Left ventricle myocardium inferior (tissue), 1 donor: ENCODE data around the gene ZNG1F. TPM values are rescaled to one million over a fixed set of nuclear protein-coding genes. Genes with fewer than 3 reads are reported as not detected.
"Not testable (repeated sequence)": the region's sequence is repeated elsewhere in the genome, so short reads cannot be mapped to it uniquely, and the experiment has no call there.

Experiments
- DNase-seq: peaks from one replicate; pipeline ENCODE4 v3.0.0-alpha.2; 2020
- H3K27ac ChIP-seq: fragments of 200-600 bp; replicated peaks from 2 replicates; pipeline ENCODE4 v1.8.0; 2021
- H3K27me3 ChIP-seq: fragments of 200-600 bp; 2 replicates; pipeline ENCODE4 v1.8.0; 2021; ENCODE audit warnings: low read depth
- H3K36me3 ChIP-seq: fragments of 200-600 bp; 2 replicates; pipeline ENCODE4 v1.8.0; 2021
- H3K4me1 ChIP-seq: fragments of 200-600 bp; 2 replicates; pipeline ENCODE4 v1.8.0; 2021
- H3K4me3 ChIP-seq: fragments of 200-600 bp; 2 replicates; pipeline ENCODE4 v1.8.0; 2021; ENCODE audit warnings: mild to moderate bottlenecking, moderate library complexity
- H3K9me3 ChIP-seq: fragments of 200-600 bp; replicated peaks from 2 replicates; pipeline ENCODE4 v1.8.0; 2021
- intact Hi-C: fragments of 100-400 bp; cut with micrococcal nuclease; formaldehyde crosslinking; loops from one replicate; pipeline ENCODE4 v1.11.0; 2022
- total RNA-seq: library from RNA; stranded (reverse); fragmentation: NEBNext Ultra II Directional; extraction: Animal tissue kit (Norgen Biotek cat#: 25700); gene quantifications from one replicate; pipeline ENCODE4 v1.2.1, GENCODE V29; 2021
- donor health status: DM: no; HTN: yes; CAD: no; lungs with severe emphysema.

Gene ZNG1F
- total RNA-seq, 1 donor from 2014 or later = 1.9 TPM

GRCh38 chr9:41150116-41150515 lies 39.0 kb downstream of the ZNG1F start:
- H3K27me3 ChIP-seq, H3K4me1 ChIP-seq, intact Hi-C loops, H3K27ac ChIP-seq, DNase-seq, H3K4me3 ChIP-seq, H3K9me3 ChIP-seq, H3K36me3 ChIP-seq: not testable (repeated sequence)

- H3K27me3 ChIP-seq, H3K9me3 ChIP-seq, intact Hi-C loops, DNase-seq, H3K4me3 ChIP-seq, H3K27ac ChIP-seq, H3K4me1 ChIP-seq, H3K36me3 ChIP-seq: not testable (repeated sequence)
These were observed 47.2 kb downstream of the ZNG1F start for GRCh38 chr9:41141878-41142277.

GRCh38 chr9:41128581-41128980 lies 60.5 kb downstream of the ZNG1F start, which contains the start of gene FOXD4L6:
Gene FOXD4L6, minus strand, starts transcription at chr9:41128681. Its CDS starts 298 bp downstream, at chr9:41128383.
- H3K27me3 ChIP-seq, intact Hi-C loops, DNase-seq, H3K4me1 ChIP-seq, H3K27ac ChIP-seq, H3K9me3 ChIP-seq, H3K4me3 ChIP-seq, H3K36me3 ChIP-seq: not testable (repeated sequence)

GRCh38 chr9:41126746-41127446 lies 62.2 kb downstream of the ZNG1F start:
- H3K27me3 ChIP-seq, H3K9me3 ChIP-seq, H3K4me1 ChIP-seq, H3K4me3 ChIP-seq, intact Hi-C loops, H3K27ac ChIP-seq, H3K36me3 ChIP-seq, DNase-seq: not testable (repeated sequence)

- H3K4me1 ChIP-seq, H3K9me3 ChIP-seq, H3K36me3 ChIP-seq, intact Hi-C loops, H3K27me3 ChIP-seq, DNase-seq, H3K27ac ChIP-seq, H3K4me3 ChIP-seq: not testable (repeated sequence)
These were observed 63.2 kb downstream of the ZNG1F start for GRCh38 chr9:41125936-41126335.

- H3K27me3 ChIP-seq = peaks cover 11% of the 10 kb centered on the region
- intact Hi-C loops, DNase-seq, H3K27ac ChIP-seq, H3K9me3 ChIP-seq, H3K4me1 ChIP-seq, H3K36me3 ChIP-seq, H3K4me3 ChIP-seq: not testable (repeated sequence)
These were observed 63.9 kb downstream of the ZNG1F start for GRCh38 chr9:41125109-41125658.

- H3K4me3 ChIP-seq, H3K27ac ChIP-seq, H3K36me3 ChIP-seq, H3K4me1 ChIP-seq, DNase-seq, H3K9me3 ChIP-seq, intact Hi-C loops: not testable (repeated sequence)
- peaks cover 12% of the 10 kb centered on the region for H3K27me3 ChIP-seq
These were observed 64.6 kb downstream of the ZNG1F start for GRCh38 chr9:41124250-41125108.

GRCh38 chr9:41123812-41124211 lies 65.3 kb downstream of the ZNG1F start:
- H3K27me3 ChIP-seq = peaks cover 17% of the 10 kb centered on the region
- H3K9me3 ChIP-seq, H3K36me3 ChIP-seq, H3K27ac ChIP-seq, intact Hi-C loops, H3K4me1 ChIP-seq, DNase-seq, H3K4me3 ChIP-seq: not testable (repeated sequence)

- DNase-seq, H3K27ac ChIP-seq, intact Hi-C loops, H3K4me3 ChIP-seq, H3K36me3 ChIP-seq, H3K9me3 ChIP-seq, H3K4me1 ChIP-seq: not testable (repeated sequence)
- H3K27me3 ChIP-seq = peaks cover 17% of the 10 kb centered on the region
These were observed 65.7 kb downstream of the ZNG1F start for GRCh38 chr9:41123396-41123795.

- DNase-seq, H3K4me3 ChIP-seq, H3K27ac ChIP-seq, H3K4me1 ChIP-seq, intact Hi-C loops, H3K36me3 ChIP-seq, H3K9me3 ChIP-seq: not testable (repeated sequence)
- peaks cover 11% of the 10 kb centered on the region for H3K27me3 ChIP-seq
These were observed 68.4 kb downstream of the ZNG1F start for GRCh38 chr9:41120696-41121095.

GRCh38 chr9:41119719-41120118 lies 69.4 kb downstream of the ZNG1F start:
- H3K4me3 ChIP-seq, H3K27ac ChIP-seq, H3K4me1 ChIP-seq, H3K9me3 ChIP-seq, H3K36me3 ChIP-seq, DNase-seq, intact Hi-C loops: not testable (repeated sequence)
- peaks cover 11% of the 10 kb centered on the region for H3K27me3 ChIP-seq

GRCh38 chr9:41119311-41119710 lies 69.8 kb downstream of the ZNG1F start:
- H3K9me3 ChIP-seq, DNase-seq: not testable (repeated sequence)

GRCh38 chr9:41113348-41113747 lies 75.8 kb downstream of the ZNG1F start:
- H3K4me1 ChIP-seq, H3K4me3 ChIP-seq, H3K27ac ChIP-seq, DNase-seq, H3K36me3 ChIP-seq, intact Hi-C loops, H3K9me3 ChIP-seq: not testable (repeated sequence)
- H3K27me3 ChIP-seq = peaks cover 20% of the 10 kb centered on the region

More at GRCh38 chr9:41119311-41119710, 69.8 kb downstream of the ZNG1F start:
- H3K27ac ChIP-seq, H3K4me3 ChIP-seq, H3K4me1 ChIP-seq, intact Hi-C loops, H3K36me3 ChIP-seq: not testable (repeated sequence)
- H3K27me3 ChIP-seq = peaks cover 11% of the 10 kb centered on the region
